Brain microvascular endothelial cell (primary cell): ENCODE data around the gene SNCG.

ENCODE experiments used
- DNase-seq: peaks from one replicate; pipeline ENCODE4 v3.0.0-alpha.2; 2020
- H3K27ac ChIP-seq: fragments of 250-450 bp; sonication (Bioruptor Pico); 2 replicates; pipeline ENCODE4 v1.5.1; 2020; ENCODE audit warnings: mild to moderate bottlenecking, moderate library complexity
- H3K27me3 ChIP-seq: fragments of 250-450 bp; sonication (Bioruptor Pico); replicated peaks from 2 replicates; pipeline ENCODE4 v1.5.1; 2020; ENCODE audit warnings: mild to moderate bottlenecking
- H3K36me3 ChIP-seq: fragments of 250-450 bp; sonication (Bioruptor Pico); replicated peaks from 2 replicates; pipeline ENCODE4 v1.5.1; 2020; ENCODE audit warnings: mild to moderate bottlenecking
- H3K4me3 ChIP-seq: 2 replicates; pipeline ENCODE4 v1.5.1; 2011; ENCODE audit warnings: low read depth, mild to moderate bottlenecking, control low read depth, low read length, moderate library complexity
- in situ Hi-C: cut with HindIII; loops from 2 replicates; pipeline ENCODE4 v1.10.0; 2017; ENCODE audit warnings: low sequenced_read_pairs, low pct_ligation_motif_present
- TF ChIP-seq, protein P1 (sequence below): IDR thresholded peaks from 2 replicates; pipeline ENCODE4 v1.5.1; 2011; ENCODE audit warnings: low read depth, mild to moderate bottlenecking, moderate library complexity, low read length, control low read depth, inconsistent platforms; ENCODE audit errors: missing control alignments

SNCG gene

DNA sequence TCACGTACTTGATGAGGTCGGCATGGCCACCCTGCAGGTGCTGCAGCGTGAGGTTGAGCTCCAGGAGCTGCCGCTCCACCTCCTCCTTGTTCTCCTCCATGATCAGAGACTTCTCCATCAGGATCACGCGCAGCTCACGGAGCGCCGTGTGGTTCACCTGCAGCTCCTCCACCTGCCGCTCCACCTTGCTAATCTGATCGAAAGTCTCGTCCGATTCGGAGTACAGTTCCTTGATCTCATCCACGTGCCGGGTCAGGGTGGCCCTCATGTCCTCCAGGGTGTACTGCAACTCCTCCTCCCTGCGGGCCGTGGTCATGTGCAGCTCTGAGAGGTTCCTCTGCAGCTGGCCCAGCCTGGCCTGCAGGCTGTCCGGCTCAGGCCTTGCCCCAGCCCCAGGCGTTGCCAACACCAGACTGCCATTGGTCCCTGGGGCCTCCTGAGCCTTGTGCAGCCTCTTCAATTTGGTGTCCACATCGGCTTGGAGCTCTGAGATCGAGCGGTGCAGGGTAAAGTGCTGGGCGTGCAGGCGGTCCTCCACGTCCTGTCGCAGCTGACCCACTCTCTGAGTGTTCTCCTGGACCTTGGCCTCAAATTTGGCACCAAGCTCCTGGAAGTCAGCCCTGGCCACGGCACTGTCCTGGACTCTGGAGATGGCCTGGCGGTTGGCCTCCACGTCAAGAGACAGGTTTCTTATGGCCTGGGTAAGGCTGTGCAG lies 14.9 kb upstream of the SNCG start:
- Histone ChIP-seq H3K36me3 (no peaks in the 10 kb centered on the region), H3K4me3 (no peak overlapping the region), H3K27ac (no peak overlapping the region), H3K27me3 (no peaks in the 10 kb centered on the region)
- no peak for DNase-seq
- in situ Hi-C loops, result no loop called here
- TF ChIP-seq, protein P1, sequence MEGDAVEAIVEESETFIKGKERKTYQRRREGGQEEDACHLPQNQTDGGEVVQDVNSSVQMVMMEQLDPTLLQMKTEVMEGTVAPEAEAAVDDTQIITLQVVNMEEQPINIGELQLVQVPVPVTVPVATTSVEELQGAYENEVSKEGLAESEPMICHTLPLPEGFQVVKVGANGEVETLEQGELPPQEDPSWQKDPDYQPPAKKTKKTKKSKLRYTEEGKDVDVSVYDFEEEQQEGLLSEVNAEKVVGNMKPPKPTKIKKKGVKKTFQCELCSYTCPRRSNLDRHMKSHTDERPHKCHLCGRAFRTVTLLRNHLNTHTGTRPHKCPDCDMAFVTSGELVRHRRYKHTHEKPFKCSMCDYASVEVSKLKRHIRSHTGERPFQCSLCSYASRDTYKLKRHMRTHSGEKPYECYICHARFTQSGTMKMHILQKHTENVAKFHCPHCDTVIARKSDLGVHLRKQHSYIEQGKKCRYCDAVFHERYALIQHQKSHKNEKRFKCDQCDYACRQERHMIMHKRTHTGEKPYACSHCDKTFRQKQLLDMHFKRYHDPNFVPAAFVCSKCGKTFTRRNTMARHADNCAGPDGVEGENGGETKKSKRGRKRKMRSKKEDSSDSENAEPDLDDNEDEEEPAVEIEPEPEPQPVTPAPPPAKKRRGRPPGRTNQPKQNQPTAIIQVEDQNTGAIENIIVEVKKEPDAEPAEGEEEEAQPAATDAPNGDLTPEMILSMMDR, result no peak

DNA sequence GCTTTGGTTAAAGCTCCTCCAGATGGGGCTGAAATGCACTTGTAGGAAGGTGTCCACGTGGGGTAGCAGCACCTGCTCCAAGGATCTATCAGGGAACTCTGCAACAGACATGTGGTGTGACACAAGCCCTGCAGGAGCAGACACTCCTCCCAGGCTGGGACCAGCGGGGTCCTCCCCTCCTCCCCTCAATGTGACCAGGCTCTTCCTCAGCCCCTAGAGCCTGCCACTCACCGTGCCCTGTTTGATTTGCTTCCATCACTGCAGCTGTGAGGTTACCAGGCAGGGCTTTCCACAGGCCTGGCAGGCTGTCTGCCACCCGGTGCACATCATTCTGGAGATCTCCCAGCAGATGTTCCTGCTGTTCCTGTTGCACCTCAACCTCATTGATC lies 14.4 kb upstream of the SNCG start:
- H3K36me3 ChIP-seq, result no peaks in the 10 kb centered on the region
- DNase-seq, result no peak
- in situ Hi-C loops, result no loop called here
- TF ChIP-seq, protein P1, result no peak
- H3K27ac ChIP-seq, result no peak overlapping the region
- H3K4me3 ChIP-seq, result no peak overlapping the region
- H3K27me3 ChIP-seq, result no peaks in the 10 kb centered on the region

DNA sequence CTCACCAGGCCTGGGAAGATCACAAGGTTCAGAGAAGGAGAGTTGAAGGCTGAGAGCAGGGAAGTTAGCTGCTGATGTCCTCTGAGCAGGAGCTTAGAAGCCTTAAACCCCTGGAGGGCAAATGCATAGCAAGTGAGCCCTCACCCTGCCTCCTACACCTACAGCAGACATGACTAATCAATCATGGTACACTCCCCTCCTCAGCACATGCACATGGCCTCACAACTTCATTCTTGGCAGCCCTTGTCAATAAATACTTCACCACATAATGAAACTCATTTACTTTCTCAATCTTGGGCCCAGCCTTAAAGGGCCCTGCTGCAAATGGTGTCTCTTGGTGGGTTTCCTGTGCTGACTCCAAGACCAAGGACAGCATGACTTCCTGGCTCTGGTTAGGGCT lies 13.9 kb upstream of the SNCG start:
- H3K27me3 ChIP-seq, result no peaks in the 10 kb centered on the region
- in situ Hi-C loops, result no loop called here
- no peaks in the 10 kb centered on the region for H3K36me3 ChIP-seq
- DNase-seq, result no peak
- no peak overlapping the region for H3K27ac ChIP-seq
- no peak overlapping the region for H3K4me3 ChIP-seq
- TF ChIP-seq, protein P1, result no peak

DNA sequence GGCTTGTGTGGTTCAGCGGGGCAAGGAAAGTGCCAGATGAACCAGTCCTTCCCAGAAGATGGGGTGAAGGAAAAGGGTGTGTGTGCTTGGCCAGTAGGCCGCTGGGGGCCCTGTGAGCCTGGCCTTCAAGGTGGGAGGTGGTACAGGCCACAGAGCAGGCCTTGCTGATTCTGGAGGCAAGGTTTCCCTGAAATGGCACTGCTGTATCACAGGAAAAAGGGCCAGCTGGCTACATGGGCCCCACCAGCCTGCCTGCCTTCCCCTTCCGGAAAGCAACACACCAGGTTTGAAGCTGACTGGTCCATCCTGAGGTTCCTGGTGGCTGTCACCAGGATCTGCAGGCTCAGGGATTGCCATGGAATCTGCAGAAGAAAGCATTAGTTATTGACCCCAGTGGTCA lies 13.5 kb upstream of the SNCG start:
- Histone ChIP-seq H3K27me3 (no peaks in the 10 kb centered on the region), H3K27ac (no peak overlapping the region), H3K4me3 (no peak overlapping the region), H3K36me3 (no peaks in the 10 kb centered on the region)
- TF ChIP-seq, protein P1, result no peak
- in situ Hi-C loops, result no loop called here
- DNase-seq, result no peak

DNA sequence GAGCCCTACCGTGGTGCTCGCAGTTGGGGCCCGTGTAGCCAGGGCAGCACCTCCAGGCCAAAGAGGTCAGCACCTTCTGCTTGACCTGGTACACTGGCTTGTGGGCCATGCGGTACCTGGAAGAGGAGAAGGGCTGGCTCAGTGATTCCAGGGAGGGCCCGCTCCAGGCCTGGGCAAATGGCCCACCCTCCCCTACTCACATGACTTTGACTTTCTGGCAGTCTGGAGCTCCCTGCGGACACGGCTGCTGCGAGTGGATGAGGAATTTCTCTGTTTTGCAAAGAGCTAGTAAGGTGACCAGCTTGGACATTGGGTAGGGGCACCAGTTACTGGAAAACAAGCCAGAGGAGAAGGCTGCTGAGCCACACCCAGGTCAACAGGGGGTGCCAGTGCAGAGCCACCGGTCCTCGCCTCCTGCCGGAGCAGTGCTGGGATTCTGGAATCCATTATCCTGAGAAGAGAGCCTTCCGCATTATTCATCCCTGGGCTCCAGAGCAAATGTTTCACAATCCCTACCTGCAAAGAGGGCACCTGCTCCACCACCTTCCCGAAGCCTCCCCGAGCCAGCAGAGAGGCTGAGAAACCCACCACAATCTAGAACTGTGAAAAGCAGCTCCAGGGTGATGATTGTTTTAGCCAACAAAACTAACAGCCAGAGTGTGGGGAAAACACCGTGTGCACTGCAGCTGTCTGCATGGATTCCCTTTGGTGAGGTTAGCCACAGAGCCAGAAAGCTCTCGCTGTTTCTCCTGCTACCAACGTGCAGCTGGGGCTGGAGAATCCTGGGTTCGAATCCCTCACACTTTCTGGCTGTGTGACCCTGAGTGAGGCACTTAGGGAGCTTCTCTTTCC lies 12.8 kb upstream of the SNCG start:
- TF ChIP-seq, protein P1, result peak; percentile 57
- Histone ChIP-seq H3K27me3 (no peaks in the 10 kb centered on the region), H3K36me3 (no peaks in the 10 kb centered on the region), H3K27ac (no peak overlapping the region), H3K4me3 (no peak overlapping the region)
- no peak for DNase-seq
- in situ Hi-C loops, result no loop called here
